HCT116 (cell line): ENCODE data around the gene CDHR1. TPM values are rescaled to one million over a fixed set of nuclear protein-coding genes. Genes with fewer than 3 reads are reported as not detected.

Source experiments
- ATAC-seq: fragments of 200-7000 bp; cut with Tn5 transposase; 2 replicates; pipeline ENCODE4 v1.9.1; 2020; ENCODE audit warnings: mild to moderate bottlenecking, moderate library complexity
- BruUV-seq: library from RNA; stranded (reverse); fragments of 400-500 nt; replicated peaks from 2 replicates; lab custom pipeline; 2021; lab: Mats Ljungman, UMichigan
- CTCF ChIA-PET: fragments of 300-600 bp; sonication (Branson Sonifier 250); formaldehyde crosslinking; loops from one replicate; lab custom pipeline; 2021; ENCODE audit warnings: antibody characterized with exemption; lab: Charles Lee
- POLR2A ChIA-PET: fragments of 300-600, 350-600 bp; sonication (Branson Sonifier 250); formaldehyde crosslinking; loops from one replicate; lab custom pipeline; 2021; ENCODE audit warnings: antibody characterized with exemption; lab: Charles Lee
- RAD21 ChIA-PET, 2 experiments: fragments of 300-600 bp; sonication (Branson Sonifier 250); formaldehyde crosslinking; loops; one replicate each; lab custom pipeline; 2023; ENCODE audit warnings: low total read pairs in 2 of 2; ENCODE audit not compliant: uncharacterized antibody in 2 of 2, unreplicated experiment in 2 of 2, low non-redundant PET in 1 of 2; lab: Charles Lee
- DNase-seq: peaks from one replicate; pipeline ENCODE4 v3.0.0-alpha.2; 2010; ENCODE audit warnings: low read depth, low spot score
- H2AFZ ChIP-seq: fragments of 200-600 bp; shearing (Covaris generic), sonication (generic); 2 replicates; pipeline ENCODE4 v1.6.1; 2017; ENCODE audit warnings: low read depth, mixed run types, mixed read lengths, antibody characterized with exemption, low read length; ENCODE audit not compliant: poor library complexity, severe bottlenecking
- H3K27ac ChIP-seq: 2 replicates; pipeline ENCODE4 v1.5.1; 2012; ENCODE audit warnings: low read depth, low read length
- H3K27me3 ChIP-seq: fragments of 200-600 bp; sonication (generic); 2 replicates; pipeline ENCODE4 v1.6.1; 2016; ENCODE audit warnings: mixed run types, low read length, mixed read lengths; ENCODE audit not compliant: insufficient read depth
- H3K36me3 ChIP-seq, 2 experiments: fragments of 200-500 bp in 1 of 2; fragments of 200-600 bp in 1 of 2; sonication (Bioruptor generic) in 1 of 2; sonication (generic) in 1 of 2; 2 replicates each; pipeline versions ENCODE4 v1.5.1 to v1.6.1; 2014 to 2016; ENCODE audit warnings: low read length in 2 of 2, inconsistent platforms in 1 of 2, mixed read lengths in 1 of 2, mixed run types in 1 of 2; ENCODE audit not compliant: insufficient read depth in 2 of 2, control insufficient read depth in 1 of 2
- H3K4me1 ChIP-seq, 2 experiments: fragments of 200-600 bp in 1 of 2; sonication (generic) in 1 of 2; 2 replicates each; pipeline versions ENCODE4 v1.5.1 to v1.6.1; 2012 to 2017; ENCODE audit warnings: low read length in 2 of 2, inconsistent platforms in 1 of 2, mild to moderate bottlenecking in 1 of 2, mixed read lengths in 1 of 2, mixed run types in 1 of 2, moderate library complexity in 1 of 2; ENCODE audit not compliant: insufficient read depth in 2 of 2, control insufficient read depth in 1 of 2
- H3K4me2 ChIP-seq: fragments of 200-600 bp; sonication (generic); 2 replicates; pipeline ENCODE4 v1.6.1; 2017; ENCODE audit warnings: mixed run types, low read length, mixed read lengths
- H3K4me3 ChIP-seq, 2 experiments: fragments of 200-600 bp in 1 of 2; sonication (generic) in 1 of 2; replicated peaks in 1 of 2; 2 replicates each; pipeline ENCODE4 v1.5.1; 2011 to 2016; ENCODE audit warnings: low read length in 2 of 2, control low read depth in 1 of 2, low read depth in 1 of 2, mild to moderate bottlenecking in 1 of 2, mixed read lengths in 1 of 2, mixed run types in 1 of 2
- H3K79me2 ChIP-seq: fragments of 200-600 bp; sonication (generic); 2 replicates; pipeline ENCODE4 v1.6.1; 2017; ENCODE audit warnings: mild to moderate bottlenecking, mixed run types, low read length, moderate library complexity, mixed read lengths; ENCODE audit not compliant: insufficient read depth
- H3K9ac ChIP-seq: fragments of 200-600 bp; sonication (generic); 2 replicates; pipeline ENCODE4 v1.6.1; 2016; ENCODE audit warnings: low read length, mixed read lengths
- H3K9me2 ChIP-seq: fragments of 200-600 bp; sonication (generic), shearing (Covaris generic); 2 replicates; pipeline ENCODE4 v1.6.1; 2017; ENCODE audit warnings: mixed run types, mild to moderate bottlenecking, moderate library complexity; ENCODE audit not compliant: insufficient read depth
- H3K9me3 ChIP-seq, 2 experiments: fragments of 200-500 bp in 1 of 2; fragments of 200-600 bp in 1 of 2; sonication (Bioruptor generic) in 1 of 2; sonication (generic) in 1 of 2; 2 replicates each; pipeline ENCODE4 v1.6.1; 2014 to 2017; ENCODE audit warnings: low read length in 2 of 2, mixed read lengths in 2 of 2, inconsistent platforms in 1 of 2, low read depth in 1 of 2, mild to moderate bottlenecking in 1 of 2, mixed run types in 1 of 2, moderate library complexity in 1 of 2; ENCODE audit not compliant: control insufficient read depth in 1 of 2, insufficient read depth in 1 of 2
- H4K20me1 ChIP-seq: fragments of 200-600 bp; sonication (generic), shearing (Covaris generic); 2 replicates; pipeline ENCODE4 v1.6.1; 2017; ENCODE audit warnings: mixed run types, mild to moderate bottlenecking, moderate library complexity; ENCODE audit not compliant: insufficient read depth
- CBX3 ChIP-seq: IDR thresholded peaks from 2 replicates; pipeline ENCODE4 v1.6.1; 2012; ENCODE audit warnings: low read depth
- CEBPB ChIP-seq: IDR thresholded peaks from 2 replicates; pipeline ENCODE4 v1.6.1; 2012; ENCODE audit warnings: low read depth
- EGR1 ChIP-seq: IDR thresholded peaks from 2 replicates; pipeline ENCODE4 v1.6.1; 2012; ENCODE audit warnings: low read depth
- ELF1 ChIP-seq: IDR thresholded peaks from 2 replicates; pipeline ENCODE4 v1.6.1; 2012; ENCODE audit warnings: low read depth, borderline replicate concordance
- EZH2 ChIP-seq: fragments of 200-600 bp; sonication (generic); IDR thresholded peaks from 2 replicates; pipeline ENCODE4 v1.6.1; 2017; ENCODE audit warnings: antibody characterized with exemption, mixed run types
- EZH2phosphoT487 ChIP-seq: fragments of 200-600 bp; IDR thresholded peaks from 2 replicates; pipeline ENCODE4 v1.6.1; 2018; ENCODE audit warnings: antibody characterized with exemption, borderline replicate concordance
- FOSL1 ChIP-seq: IDR thresholded peaks from 2 replicates; pipeline ENCODE4 v1.6.1; 2012; ENCODE audit warnings: low read depth
- POLR2AphosphoS5 ChIP-seq: IDR thresholded peaks from 2 replicates; pipeline ENCODE4 v1.6.1; 2011; ENCODE audit warnings: mild to moderate bottlenecking, low read depth, low read length, moderate library complexity
- RAD21 ChIP-seq: IDR thresholded peaks from 2 replicates; pipeline ENCODE4 v1.6.1; 2012; ENCODE audit warnings: low read depth, mild to moderate bottlenecking
- REST ChIP-seq: IDR thresholded peaks from 2 replicates; pipeline ENCODE4 v1.6.1; 2012; ENCODE audit warnings: low read depth
- SP1 ChIP-seq: IDR thresholded peaks from 2 replicates; pipeline ENCODE4 v1.6.1; 2012; ENCODE audit warnings: low read depth
- SRF ChIP-seq: IDR thresholded peaks from 2 replicates; pipeline ENCODE4 v1.6.1; 2012; ENCODE audit warnings: low read depth
- TCF7L2 ChIP-seq: IDR thresholded peaks from 2 replicates; pipeline ENCODE4 v1.7.0; 2011; ENCODE audit warnings: borderline replicate concordance, inconsistent platforms; ENCODE audit not compliant: insufficient read depth, insufficient read length; ENCODE audit errors: extremely low read depth
- YY1 ChIP-seq: IDR thresholded peaks from 2 replicates; pipeline ENCODE4 v1.6.1; 2011; ENCODE audit warnings: low read length, low read depth, moderate library complexity, mild to moderate bottlenecking; ENCODE audit not compliant: insufficient replicate concordance; ENCODE audit errors: extremely low read depth
- ZFX ChIP-seq: fragments of 450-650 bp; IDR thresholded peaks from 2 replicates; pipeline ENCODE4 v1.6.1; 2017
- ZNF274 ChIP-seq: fragments of 200-500 bp; sonication (Bioruptor generic); IDR thresholded peaks from 2 replicates; pipeline ENCODE4 v1.6.1; 2014; ENCODE audit warnings: mild to moderate bottlenecking, low read depth, low read length, inconsistent platforms
- intact Hi-C: fragments of 100-400 bp; cut with micrococcal nuclease; formaldehyde crosslinking; loops from 2 replicates; pipeline ENCODE4 v1.10.0; 2022
- total RNA-seq: library from RNA; stranded (reverse); gene quantifications from one replicate; pipeline ENCODE4 v1.2.1, GENCODE V29; 2021; ENCODE audit not compliant: unreplicated experiment
- TF ChIP-seq, protein P1 (sequence below): IDR thresholded peaks from 2 replicates; pipeline ENCODE4 v1.6.1; 2011; ENCODE audit warnings: mild to moderate bottlenecking, low read length, moderate library complexity; ENCODE audit not compliant: insufficient replicate concordance; ENCODE audit errors: extremely low read depth
- TF ChIP-seq, protein P2 (sequence below): IDR thresholded peaks from 2 replicates; pipeline ENCODE4 v1.6.1; 2012
- TF ChIP-seq, protein P3 (sequence below), 3 experiments: fragments of 200-600 bp in 1 of 3; sonication (generic) in 1 of 3; IDR thresholded peaks in 2 of 3; conservative IDR thresholded peaks in 1 of 3; 2 replicates each; pipeline ENCODE4 v1.5.1; 2012 to 2017; ENCODE audit warnings: low read depth in 2 of 3, low read length in 2 of 3, antibody characterized with exemption in 1 of 3, borderline replicate concordance in 1 of 3, control low read depth in 1 of 3, mild to moderate bottlenecking in 1 of 3, mixed read lengths in 1 of 3, mixed run types in 1 of 3, moderate library complexity in 1 of 3; ENCODE audit not compliant: insufficient read depth in 1 of 3
- TF ChIP-seq, protein P4 (sequence below): IDR thresholded peaks from 2 replicates; pipeline ENCODE4 v1.6.1; 2012

CDHR1 gene
- total RNA-seq, 1 experiment from 2014 or later = not detected

GRCh38 chr10:84221916-84222315 is 27.6 kb downstream of the CDHR1 start:
- CTCF ChIA-PET = no interaction called here
- no peaks in the 10 kb centered on the region for H3K9me2 ChIP-seq
- TF ChIP-seq, protein P1, sequence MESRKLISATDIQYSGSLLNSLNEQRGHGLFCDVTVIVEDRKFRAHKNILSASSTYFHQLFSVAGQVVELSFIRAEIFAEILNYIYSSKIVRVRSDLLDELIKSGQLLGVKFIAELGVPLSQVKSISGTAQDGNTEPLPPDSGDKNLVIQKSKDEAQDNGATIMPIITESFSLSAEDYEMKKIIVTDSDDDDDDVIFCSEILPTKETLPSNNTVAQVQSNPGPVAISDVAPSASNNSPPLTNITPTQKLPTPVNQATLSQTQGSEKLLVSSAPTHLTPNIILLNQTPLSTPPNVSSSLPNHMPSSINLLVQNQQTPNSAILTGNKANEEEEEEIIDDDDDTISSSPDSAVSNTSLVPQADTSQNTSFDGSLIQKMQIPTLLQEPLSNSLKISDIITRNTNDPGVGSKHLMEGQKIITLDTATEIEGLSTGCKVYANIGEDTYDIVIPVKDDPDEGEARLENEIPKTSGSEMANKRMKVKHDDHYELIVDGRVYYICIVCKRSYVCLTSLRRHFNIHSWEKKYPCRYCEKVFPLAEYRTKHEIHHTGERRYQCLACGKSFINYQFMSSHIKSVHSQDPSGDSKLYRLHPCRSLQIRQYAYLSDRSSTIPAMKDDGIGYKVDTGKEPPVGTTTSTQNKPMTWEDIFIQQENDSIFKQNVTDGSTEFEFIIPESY = no peak
- TF ChIP-seq TCF7L2 (no peak), EZH2 (no peak), ZFX (no peak), ZNF274 (no peak), ELF1 (no peak), FOSL1 (no peak), RAD21 (no peak), REST (no peak), POLR2AphosphoS5 (no peak), CEBPB (no peak), SRF (no peak), EZH2phosphoT487 (no peak), SP1 (no peak), EGR1 (no peak), YY1 (no peak), CBX3 (no peak)
- TF ChIP-seq, protein P2, sequence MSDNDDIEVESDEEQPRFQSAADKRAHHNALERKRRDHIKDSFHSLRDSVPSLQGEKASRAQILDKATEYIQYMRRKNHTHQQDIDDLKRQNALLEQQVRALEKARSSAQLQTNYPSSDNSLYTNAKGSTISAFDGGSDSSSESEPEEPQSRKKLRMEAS = no peak
- TF ChIP-seq, protein P3, sequence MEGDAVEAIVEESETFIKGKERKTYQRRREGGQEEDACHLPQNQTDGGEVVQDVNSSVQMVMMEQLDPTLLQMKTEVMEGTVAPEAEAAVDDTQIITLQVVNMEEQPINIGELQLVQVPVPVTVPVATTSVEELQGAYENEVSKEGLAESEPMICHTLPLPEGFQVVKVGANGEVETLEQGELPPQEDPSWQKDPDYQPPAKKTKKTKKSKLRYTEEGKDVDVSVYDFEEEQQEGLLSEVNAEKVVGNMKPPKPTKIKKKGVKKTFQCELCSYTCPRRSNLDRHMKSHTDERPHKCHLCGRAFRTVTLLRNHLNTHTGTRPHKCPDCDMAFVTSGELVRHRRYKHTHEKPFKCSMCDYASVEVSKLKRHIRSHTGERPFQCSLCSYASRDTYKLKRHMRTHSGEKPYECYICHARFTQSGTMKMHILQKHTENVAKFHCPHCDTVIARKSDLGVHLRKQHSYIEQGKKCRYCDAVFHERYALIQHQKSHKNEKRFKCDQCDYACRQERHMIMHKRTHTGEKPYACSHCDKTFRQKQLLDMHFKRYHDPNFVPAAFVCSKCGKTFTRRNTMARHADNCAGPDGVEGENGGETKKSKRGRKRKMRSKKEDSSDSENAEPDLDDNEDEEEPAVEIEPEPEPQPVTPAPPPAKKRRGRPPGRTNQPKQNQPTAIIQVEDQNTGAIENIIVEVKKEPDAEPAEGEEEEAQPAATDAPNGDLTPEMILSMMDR (IDR thresholded peaks at IDR 0.05 in 2 of 3, conservative IDR thresholded peaks at IDR 0.05 in 1 of 3; ENCODE audit: borderline replicate concordance in 1 of 3, insufficient read depth in 1 of 3, low read depth in 2 of 3, low read length in 2 of 3) = no peak
- TF ChIP-seq, protein P4, sequence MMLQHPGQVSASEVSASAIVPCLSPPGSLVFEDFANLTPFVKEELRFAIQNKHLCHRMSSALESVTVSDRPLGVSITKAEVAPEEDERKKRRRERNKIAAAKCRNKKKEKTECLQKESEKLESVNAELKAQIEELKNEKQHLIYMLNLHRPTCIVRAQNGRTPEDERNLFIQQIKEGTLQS = no peak
- TF ChIP-seq, all 23 proteins: peak for 0
- Histone ChIP-seq H4K20me1 (no peaks in the 10 kb centered on the region), H3K27me3 (peaks cover 12% of the 10 kb centered on the region; the same call in 1 of the 2 replicates), H3K4me2 (no peak overlapping the region), H3K4me3 (no peak overlapping the region), H3K9me3 (0 out of 4 replicates have a peak, but pooled peaks cover 0 to 4% of the 10 kb centered on the region in 2 experiments), H3K4me1 (no peaks in the 10 kb centered on the region), H3K27ac (no peak overlapping the region), H3K79me2 (no peaks in the 10 kb centered on the region), H3K9ac (no peak overlapping the region), H2AFZ (no peak overlapping the region), H3K36me3 (no peaks in the 10 kb centered on the region)
- RAD21 ChIA-PET = no interaction called here
- ATAC-seq (no peak), DNase-seq (no peak)
- intact Hi-C loops = no loop called here
- BruUV-seq = no TSS peak
- POLR2A ChIA-PET = no interaction called here
